Left ventricle myocardium inferior (tissue), 1 donor: ENCODE results near the gene FAM3C. TPM values are rescaled to one million over a fixed set of nuclear protein-coding genes. Genes with fewer than 3 reads are reported as not detected.

Experiments used
- DNase-seq: peaks from one replicate; pipeline ENCODE4 v3.0.0-alpha.2; 2020
- H3K27ac ChIP-seq: fragments of 200-600 bp; replicated peaks from 2 replicates; pipeline ENCODE4 v1.8.0; 2021
- H3K27me3 ChIP-seq: fragments of 200-600 bp; 2 replicates; pipeline ENCODE4 v1.8.0; 2021; ENCODE audit warnings: low read depth
- H3K36me3 ChIP-seq: fragments of 200-600 bp; 2 replicates; pipeline ENCODE4 v1.8.0; 2021
- H3K4me1 ChIP-seq: fragments of 200-600 bp; 2 replicates; pipeline ENCODE4 v1.8.0; 2021
- H3K4me3 ChIP-seq: fragments of 200-600 bp; 2 replicates; pipeline ENCODE4 v1.8.0; 2021; ENCODE audit warnings: mild to moderate bottlenecking, moderate library complexity
- H3K9me3 ChIP-seq: fragments of 200-600 bp; replicated peaks from 2 replicates; pipeline ENCODE4 v1.8.0; 2021
- CTCF ChIP-seq: fragments of 200-600 bp; IDR thresholded peaks from 2 replicates; pipeline ENCODE4 v1.8.0; 2021; ENCODE audit warnings: antibody characterized with exemption, mild to moderate bottlenecking, borderline replicate concordance
- intact Hi-C: fragments of 100-400 bp; cut with micrococcal nuclease; formaldehyde crosslinking; loops from one replicate; pipeline ENCODE4 v1.11.0; 2022
- total RNA-seq: library from RNA; stranded (reverse); fragmentation: NEBNext Ultra II Directional; extraction: Animal tissue kit (Norgen Biotek cat#: 25700); gene quantifications from one replicate; pipeline ENCODE4 v1.2.1, GENCODE V29; 2021
- donor health status: DM: no; HTN: yes; CAD: no; lungs with severe emphysema.

FAM3C gene
- total RNA-seq, 1 donor from 2014 or later, result 46.2 TPM

- Histone ChIP-seq H3K27me3 (no peaks in the 10 kb centered on the region), H3K4me1 (peaks cover 18% of the 10 kb centered on the region), H3K27ac (no peak overlapping the region), H3K4me3 (no peak overlapping the region), H3K9me3 (no peaks in the 10 kb centered on the region), H3K36me3 (peaks cover 39% of the 10 kb centered on the region)
- DNase-seq, result no peak
- no peak for TF ChIP-seq CTCF
- intact Hi-C loops, result no loop called here
Observed at GRCh38 chr7:121376979-121377378, 19.1 kb downstream of the FAM3C start.

GRCh38 chr7:121373177-121373576 lies 22.9 kb downstream of the FAM3C start:
- peaks cover 30% of the 10 kb centered on the region for H3K36me3 ChIP-seq
- no peaks in the 10 kb centered on the region for H3K9me3 ChIP-seq
- H3K4me3 ChIP-seq, result no peak overlapping the region
- H3K4me1 ChIP-seq, result peaks cover 25% of the 10 kb centered on the region
- intact Hi-C loops, result no loop called here
- TF ChIP-seq CTCF, result no peak
- DNase-seq, result no peak
- H3K27ac ChIP-seq, result peak overlapping the region; percentile 36
- no peaks in the 10 kb centered on the region for H3K27me3 ChIP-seq

GRCh38 chr7:121372376-121373010 lies 23.6 kb downstream of the FAM3C start:
- intact Hi-C loops, result no loop called here
- no peaks in the 10 kb centered on the region for H3K9me3 ChIP-seq
- no peak overlapping the region for H3K4me3 ChIP-seq
- no peak for TF ChIP-seq CTCF
- H3K4me1 ChIP-seq, result peaks cover 25% of the 10 kb centered on the region
- H3K27me3 ChIP-seq, result no peaks in the 10 kb centered on the region
- DNase-seq, result no peak
- H3K36me3 ChIP-seq, result peaks cover 24% of the 10 kb centered on the region
- peak overlapping the region; percentile 36 for H3K27ac ChIP-seq

- no peak for TF ChIP-seq CTCF
- no peak for DNase-seq
- no peak overlapping the region for H3K4me3 ChIP-seq
Observed at GRCh38 chr7:121371883-121372282, 24.2 kb downstream of the FAM3C start.

GRCh38 chr7:121371367-121371766 lies 24.7 kb downstream of the FAM3C start:
- Histone ChIP-seq H3K36me3 (peaks cover 12% of the 10 kb centered on the region), H3K4me3 (no peak overlapping the region), H3K27me3 (no peaks in the 10 kb centered on the region), H3K27ac (no peak overlapping the region), H3K9me3 (no peaks in the 10 kb centered on the region), H3K4me1 (peaks cover 28% of the 10 kb centered on the region)
- no peak for TF ChIP-seq CTCF
- intact Hi-C loops, result no loop called here
- DNase-seq, result no peak

More at GRCh38 chr7:121371883-121372282, 24.2 kb downstream of the FAM3C start:
- Histone ChIP-seq H3K27ac (no peak overlapping the region), H3K36me3 (peaks cover 17% of the 10 kb centered on the region), H3K9me3 (no peaks in the 10 kb centered on the region), H3K27me3 (no peaks in the 10 kb centered on the region), H3K4me1 (peaks cover 28% of the 10 kb centered on the region)
- intact Hi-C loops, result no loop called here
